ENCODE measurements around the gene TMC3.
"Not testable (repeated sequence)": the region's sequence is repeated elsewhere in the genome, so short reads cannot be mapped to it uniquely, and the experiment has no call there.

Gene TMC3

DNA sequence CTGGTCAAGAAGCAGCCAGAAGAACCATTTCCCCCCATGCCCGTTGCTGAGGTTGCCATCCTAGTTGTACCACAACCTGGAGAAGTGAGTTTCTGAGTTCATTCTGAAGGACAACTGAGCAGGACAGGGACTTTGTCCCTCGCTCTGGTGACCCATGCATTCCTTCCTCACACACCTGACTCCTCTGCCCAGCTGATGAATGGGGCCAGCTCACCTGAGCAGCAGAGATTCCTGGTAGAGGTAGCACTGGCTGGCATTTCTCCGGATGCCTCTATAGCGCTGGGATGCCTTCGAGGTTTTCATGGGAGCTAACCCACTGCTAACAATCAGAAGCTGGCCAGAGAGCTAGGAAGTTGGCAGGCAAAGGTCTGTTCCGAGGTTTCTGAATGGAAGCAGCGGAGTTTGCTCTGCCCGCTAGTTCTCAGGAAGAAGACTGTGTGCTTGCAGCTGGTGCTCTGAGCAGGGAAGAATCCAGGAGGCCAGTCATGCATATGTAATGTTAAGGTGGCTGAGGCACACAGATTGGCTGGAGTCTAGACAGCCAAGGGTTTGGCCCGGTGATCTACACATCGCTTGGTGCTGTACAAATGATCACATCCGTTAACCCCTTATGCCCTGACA lies at the start of gene TMC3:
TMC3 (minus strand) TSS at position 439 of the 621 bp plus-strand sequence; CDS start at position 303, 136 bp downstream.
- DNase-seq, result peak; percentile 60

GRCh38 chr15:81421461-81421860 lies 47.4 kb upstream of the TMC3 start:
- DNase-seq, result no peak

DNA sequence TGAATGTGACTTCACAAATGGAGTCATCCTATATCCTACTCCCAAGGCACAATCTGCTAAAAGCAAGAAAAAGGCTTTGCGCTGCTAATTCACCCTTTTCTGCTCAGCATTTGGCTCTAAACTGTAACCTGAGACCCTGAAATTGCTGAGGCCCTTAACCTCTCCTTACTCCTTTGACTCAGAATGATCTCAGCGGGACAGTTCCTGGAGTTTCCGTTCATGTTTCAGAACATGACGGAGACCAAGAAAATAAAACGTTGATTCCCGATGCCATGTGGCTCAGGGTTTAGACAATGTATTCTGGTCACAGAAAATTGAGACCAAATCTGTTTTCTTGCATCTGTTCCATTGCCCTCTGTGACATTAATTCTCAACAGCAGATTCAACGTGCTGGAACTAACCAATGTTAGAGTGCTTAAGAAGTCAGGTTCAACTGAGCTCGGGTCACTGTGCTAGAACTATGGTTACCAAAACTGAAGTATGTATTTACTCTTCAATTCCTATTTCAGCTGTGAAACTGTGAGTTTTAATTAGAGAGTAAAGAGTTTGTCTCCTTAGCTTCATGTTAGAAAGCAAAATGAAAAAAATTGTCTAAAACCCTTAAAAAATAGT lies 45.4 kb upstream of the TMC3 start:
- DNase-seq, result peak; percentile 57

GRCh38 chr15:81418891-81419290 lies 44.9 kb upstream of the TMC3 start:
- peak; percentile 33 for DNase-seq

DNA sequence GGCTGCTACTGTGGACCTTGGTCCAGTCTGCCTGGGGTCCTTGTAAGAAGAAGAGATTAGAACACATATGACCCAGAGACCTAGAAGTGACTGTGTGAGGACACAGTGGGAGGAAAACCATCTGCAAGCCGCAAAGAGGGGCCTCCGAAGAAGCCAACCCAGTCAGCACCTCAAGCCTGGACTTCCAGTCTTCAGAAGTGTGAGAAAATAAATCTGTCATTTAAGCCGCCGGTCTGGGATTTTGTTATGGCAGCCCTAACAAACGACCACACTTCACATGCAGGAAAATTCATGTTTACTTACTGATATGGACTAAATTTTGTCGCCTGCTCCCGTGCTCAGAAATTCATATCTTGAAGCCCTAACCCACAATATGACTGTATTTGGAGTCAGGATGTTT lies 44.4 kb upstream of the TMC3 start:
- peak; percentile 14 for DNase-seq

DNA sequence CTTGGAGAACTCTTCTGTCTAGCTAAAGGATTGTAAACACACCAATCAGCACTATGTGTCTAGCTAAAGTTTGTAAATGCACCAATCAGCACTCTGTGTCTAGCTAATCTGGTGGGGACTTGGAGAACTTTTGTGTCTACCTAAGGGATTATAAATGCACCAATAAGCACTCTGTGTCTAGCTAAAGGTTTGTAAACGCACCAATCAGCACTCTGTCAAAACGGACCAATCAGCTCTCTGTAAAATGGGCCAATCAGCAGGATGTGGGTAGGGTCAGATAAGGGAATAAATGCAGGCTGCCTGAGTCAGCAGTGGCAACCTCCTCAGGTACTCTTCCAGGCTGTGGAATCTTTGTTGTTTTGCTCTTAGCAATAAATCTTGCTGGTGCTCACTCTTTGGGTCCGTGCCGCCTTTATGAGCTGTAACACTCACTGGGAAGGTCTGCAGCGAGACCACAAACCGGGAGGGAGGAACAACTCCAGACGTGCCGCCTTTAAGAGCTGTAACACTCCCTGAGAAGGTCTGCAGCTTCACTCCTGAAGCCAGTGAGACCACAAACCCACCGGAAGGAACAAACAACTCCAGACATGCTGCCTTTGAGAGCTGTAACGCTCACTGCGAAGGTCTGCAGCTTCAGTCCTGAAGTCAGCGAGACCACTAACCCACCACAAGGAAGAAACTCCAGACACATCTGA lies 40.4 kb upstream of the TMC3 start:
- DNase-seq, result not testable (repeated sequence)

DNA sequence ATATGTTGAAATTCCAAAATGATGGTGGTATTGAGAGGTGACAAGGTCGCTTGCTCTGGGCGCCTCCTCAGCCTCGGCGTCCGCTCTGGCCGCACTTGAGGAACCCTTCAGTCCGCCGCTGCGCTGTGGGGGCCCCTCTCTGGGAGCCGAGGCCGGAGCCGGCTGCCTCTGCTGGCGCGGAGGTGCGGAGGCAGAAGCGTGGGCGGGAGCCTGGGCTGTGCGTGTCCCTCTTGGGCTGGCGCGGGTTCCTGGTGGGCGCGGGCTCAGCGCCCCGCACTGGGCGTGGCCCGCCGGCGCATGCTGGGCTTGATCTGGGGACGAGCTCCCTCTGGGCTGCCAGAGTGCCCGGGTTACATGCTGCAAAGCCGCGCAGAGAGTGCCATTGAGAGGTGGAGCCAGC lies 39.8 kb upstream of the TMC3 start:
- DNase-seq, result no peak

DNA sequence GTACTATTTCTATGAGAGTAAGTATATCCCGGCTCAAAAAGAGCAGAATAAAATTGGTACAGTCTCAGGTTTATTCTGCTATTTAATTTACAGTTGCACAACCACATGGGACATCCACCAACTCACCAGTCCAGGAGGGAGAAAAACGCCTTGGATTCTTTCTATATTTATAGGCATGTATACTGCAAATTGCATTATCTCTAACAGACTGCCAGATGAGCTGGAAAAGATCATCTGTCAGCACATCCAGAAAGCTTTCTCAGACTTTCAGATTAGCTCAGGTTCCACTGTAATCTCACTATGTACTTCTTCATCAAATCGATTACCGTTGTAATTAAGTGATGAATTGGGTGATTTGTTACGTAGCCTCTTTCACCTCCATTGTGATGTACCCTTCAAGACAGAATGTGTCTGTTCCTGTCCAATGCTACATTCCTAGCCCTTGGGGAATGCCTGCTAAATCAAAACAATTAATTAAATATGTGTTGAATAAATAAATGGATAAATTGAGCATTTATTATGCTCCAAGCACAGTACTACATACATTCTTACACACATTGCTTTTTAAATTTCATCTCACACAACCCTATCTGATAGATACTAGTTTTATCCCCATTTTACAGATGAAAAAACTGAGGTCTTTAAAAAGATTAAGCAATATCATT lies 38.1 kb upstream of the TMC3 start:
- no peak for DNase-seq

DNA sequence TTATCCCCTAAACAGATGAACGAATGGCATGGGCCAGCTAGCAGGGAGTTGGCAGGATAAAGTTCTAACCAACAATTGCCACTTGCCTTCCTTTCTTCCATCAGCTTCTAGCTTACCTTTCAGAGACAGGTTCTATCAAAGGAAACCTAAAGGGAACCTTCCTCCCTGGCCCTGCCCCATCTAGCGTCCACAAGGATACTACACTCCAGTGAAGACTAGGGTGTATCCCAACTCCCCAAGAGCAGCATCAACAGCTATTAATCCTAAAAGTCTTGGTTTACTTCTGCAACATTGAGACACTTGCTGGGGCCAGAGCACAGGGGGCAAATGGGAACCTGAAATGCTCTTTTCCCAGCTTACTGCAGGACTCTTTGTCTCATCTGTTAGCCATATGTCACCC lies 37.0 kb upstream of the TMC3 start:
- DNase-seq, result peak; percentile 33

DNA sequence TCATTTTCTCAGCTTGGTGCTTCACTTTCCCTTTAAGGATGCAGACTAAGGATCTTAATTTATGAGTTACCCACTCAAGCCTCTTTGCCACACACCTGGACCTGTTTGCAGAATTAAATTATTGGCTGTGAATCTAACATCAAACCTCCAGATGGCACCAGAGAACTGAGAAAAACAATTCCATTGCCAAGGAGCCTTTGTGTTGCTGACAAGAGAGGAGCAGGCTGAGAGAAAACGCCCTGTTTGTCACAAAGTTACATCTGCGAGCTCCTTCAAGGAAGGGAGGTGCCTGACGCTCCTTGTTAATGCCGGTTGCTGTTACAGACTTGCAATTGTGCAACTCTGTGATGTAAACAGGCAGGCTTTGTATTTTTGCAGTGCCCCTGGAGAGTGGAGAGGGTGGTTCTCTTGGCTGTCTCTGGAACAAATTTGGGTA lies 36.3 kb upstream of the TMC3 start:
- peak; percentile 83 for DNase-seq

DNA sequence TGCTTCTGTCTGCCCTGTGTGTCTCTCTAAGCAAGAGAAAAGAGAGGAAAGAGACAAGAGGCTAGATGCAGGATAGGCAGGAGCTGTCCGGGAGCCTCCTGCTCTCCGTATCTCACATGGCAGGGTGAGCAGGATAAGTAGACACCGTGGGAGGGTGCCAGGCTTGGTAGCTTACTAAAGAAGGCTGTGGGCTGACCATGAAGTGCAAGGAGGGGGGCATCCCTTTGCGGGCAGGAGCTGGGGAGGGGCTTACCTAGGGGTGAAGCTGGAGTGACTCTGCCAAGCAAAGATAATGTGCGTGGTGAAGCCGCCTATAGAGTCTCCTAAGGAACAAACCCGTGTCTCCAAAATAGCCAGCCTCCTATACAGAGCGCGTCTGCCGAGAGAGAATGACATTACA lies 33.7 kb upstream of the TMC3 start:
- DNase-seq, result no peak

- DNase-seq, result no peak
Observed at GRCh38 chr15:81407176-81407575, 33.2 kb upstream of the TMC3 start.

DNA sequence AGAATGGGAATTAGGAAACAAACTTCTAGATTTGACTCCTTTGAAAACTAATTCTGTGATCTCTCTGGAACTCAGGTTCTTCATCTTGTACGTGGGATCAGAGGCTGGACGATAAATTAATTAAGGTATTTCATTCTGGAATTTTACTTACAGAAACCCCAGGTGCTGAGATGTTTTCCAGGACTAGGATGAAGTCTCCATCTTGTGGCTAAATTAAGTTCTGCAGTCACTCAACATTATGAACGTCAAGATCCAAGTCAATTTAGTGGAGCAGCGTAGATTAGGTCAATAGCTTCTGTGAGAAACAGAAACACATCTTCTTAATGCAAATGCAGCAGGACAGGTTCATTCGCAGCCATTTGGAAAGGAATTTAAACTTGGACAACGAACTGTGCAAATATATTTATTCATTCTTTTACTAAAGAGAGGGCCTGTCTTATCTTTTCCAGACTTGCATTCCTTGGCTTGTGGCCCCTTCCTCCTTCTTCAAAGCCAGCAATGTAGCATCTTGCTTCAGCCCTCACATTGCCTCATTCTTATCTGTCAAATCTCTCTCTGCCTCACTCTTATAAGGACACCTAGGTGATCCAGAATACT lies 26.7 kb upstream of the TMC3 start:
- DNase-seq, result peak; percentile 32

DNA sequence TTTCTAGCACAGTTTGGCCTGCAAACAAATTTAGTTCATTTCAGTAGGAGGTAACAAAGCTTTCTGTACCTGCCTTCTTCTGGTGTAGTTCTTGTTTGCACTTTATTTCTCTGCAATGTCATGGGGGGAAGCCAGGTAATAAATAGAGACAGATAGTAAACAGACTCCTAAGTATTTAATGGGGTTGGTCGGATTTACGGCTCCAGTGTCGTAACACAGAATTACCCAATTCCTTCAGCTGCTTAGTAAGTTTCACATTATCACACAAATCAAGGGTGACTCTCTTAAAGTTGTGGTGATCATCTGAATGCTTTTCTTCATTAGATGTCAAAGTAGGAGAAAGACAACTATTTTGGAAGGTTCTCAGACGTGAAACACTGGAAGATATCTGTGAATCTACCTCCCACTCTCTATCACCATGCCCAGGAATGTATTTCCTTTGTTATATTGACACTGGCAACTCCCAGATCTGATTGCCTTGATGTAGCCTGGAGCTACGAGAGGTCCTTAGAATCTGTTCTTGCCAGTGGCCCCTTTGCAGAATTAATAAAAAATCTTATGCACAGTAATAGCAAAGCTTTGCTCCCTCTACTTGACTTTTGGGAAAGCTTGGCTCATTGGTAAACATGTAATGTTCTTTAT lies 25.0 kb upstream of the TMC3 start:
- DNase-seq, result no peak

DNA sequence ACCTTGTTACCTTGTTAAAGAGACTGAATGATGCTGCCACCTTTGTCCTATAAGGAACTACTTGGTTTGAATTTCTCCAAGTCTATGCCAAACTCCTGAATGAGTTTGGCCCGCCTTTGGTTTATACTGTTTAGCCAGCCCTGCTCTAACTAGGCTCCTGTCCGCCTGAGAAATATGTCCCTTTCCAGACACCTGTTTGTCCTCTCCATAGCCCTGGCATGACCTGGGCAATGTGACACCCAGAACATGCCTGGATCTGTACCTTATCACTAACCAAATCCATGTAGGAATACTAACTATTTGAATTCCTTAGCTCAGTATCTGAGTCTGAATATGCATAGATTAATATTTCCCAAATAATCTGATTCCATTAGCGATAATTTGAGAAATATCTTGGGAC lies 24.4 kb upstream of the TMC3 start:
- no peak for DNase-seq

DNA sequence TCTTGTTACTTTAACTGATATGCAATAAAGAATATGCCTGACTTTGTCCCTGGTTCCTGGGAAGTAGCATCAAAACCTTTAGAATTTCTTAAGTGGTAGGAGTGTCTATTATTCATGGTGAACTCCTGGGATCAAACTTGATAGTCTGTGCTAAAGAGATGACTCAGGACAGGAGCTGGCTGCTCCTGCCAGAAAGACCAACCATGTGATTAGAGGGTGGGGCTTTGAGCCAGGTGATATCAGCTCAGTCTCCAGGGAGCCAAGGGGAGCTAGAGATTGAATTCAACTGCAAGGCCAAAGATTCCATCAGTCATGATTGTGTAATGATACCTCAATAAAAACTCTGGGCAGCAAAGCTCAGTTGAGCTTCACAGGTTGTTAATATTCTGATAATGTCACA lies 20.6 kb upstream of the TMC3 start:
- no peak for DNase-seq

GRCh38 chr15:81391657-81392056 lies 17.6 kb upstream of the TMC3 start:
- no peak for DNase-seq

DNA sequence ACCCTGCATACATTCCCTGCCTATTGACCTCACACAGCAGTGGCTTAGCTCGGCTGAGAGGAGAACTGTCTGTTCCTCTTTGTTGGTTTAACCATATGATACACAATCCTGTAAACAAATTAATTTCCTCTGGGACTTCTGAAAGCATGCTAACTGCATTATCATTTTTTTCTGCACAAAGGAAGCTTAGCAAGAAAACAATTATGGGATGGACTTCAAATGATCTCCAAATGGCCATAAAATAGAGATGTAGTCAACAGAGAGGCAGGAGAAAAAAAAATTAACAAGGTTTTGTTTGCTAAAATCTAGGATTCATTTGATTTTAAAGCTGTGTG lies 14.4 kb upstream of the TMC3 start:
- no peak for DNase-seq

DNA sequence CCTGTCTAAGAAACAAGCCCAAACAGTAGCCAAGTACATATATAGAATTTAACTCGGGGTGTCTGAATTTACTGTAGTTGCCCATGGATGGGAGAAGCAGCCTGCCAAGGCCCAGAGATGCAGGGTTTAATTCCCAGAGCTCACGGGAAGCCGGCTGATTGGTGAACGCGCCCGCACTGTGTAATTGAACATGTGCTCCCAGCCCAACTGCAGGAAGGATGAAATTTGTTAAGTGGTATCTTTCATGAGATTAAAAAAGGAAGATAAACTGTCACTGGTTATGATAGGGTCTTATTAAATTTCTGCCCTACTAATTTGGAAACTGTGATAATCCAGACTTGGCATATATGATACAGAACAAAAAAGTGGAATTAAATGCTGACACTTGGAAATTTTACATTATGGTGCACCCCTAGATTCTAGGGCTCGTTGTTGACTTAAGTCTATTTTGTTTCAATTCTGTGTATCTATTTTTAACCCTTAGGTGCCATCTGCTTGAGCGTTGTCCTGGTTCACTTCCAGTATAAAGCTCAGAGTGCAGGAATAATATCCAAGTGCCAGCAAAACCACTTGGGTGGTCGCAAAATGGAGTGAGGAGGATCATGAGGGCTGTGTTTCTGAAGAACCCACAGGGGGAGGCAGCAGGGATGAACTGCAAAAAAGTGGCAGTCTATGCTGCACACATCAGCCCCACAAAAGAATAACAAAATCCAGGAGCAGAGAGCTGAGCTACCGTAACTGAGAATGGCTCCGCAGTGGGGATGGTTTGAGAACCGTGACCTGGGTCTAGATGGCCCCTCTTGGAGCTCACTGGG lies 13.8 kb upstream of the TMC3 start:
- DNase-seq, result no peak

- no peak for DNase-seq
Observed at GRCh38 chr15:81386947-81387346, 12.9 kb upstream of the TMC3 start.

GRCh38 chr15:81385721-81386076 lies 11.7 kb upstream of the TMC3 start:
- no peak for DNase-seq

Measured in retina (tissue), 1 donor.